H1 (cell line): ENCODE results near the gene NDRG4. TPM values are rescaled to one million over a fixed set of nuclear protein-coding genes. Genes with fewer than 3 reads are reported as not detected.

Source experiments
- CTCF ChIA-PET: fragments of 300-600 bp; sonication (Branson Sonifier 250); formaldehyde crosslinking; loops from one replicate; lab custom pipeline; 2021; ENCODE audit not compliant: partially characterized antibody; lab: Charles Lee
- POLR2A ChIA-PET: fragments of 300-600 bp; sonication (Branson Sonifier 250); formaldehyde crosslinking; loops from one replicate; lab custom pipeline; 2021; ENCODE audit warnings: inconsistent platforms; ENCODE audit not compliant: partially characterized antibody; lab: Charles Lee
- DNase-seq, 2 experiments: peaks; one replicate each; pipeline versions ENCODE4 v3.0.0 to v3.0.0-alpha.2; 2010 to 2022; ENCODE audit warnings: low spot score in 2 of 2, low read depth in 1 of 2, mixed read lengths in 1 of 2
- FAIRE-seq: peaks from 2 replicates; lab custom pipeline; 2011; peaks lifted over from hg19 to GRCh38; lab: Jason Lieb, UNC
- H2AFZ ChIP-seq: 2 replicates; pipeline ENCODE4 v1.8.1; 2012; ENCODE audit warnings: low read length, inconsistent platforms
- H2AK5ac ChIP-seq: 2 replicates; pipeline ENCODE4 v1.6.1; 2013; ENCODE audit warnings: low read depth, low read length
- H2BK120ac ChIP-seq: replicated peaks from 2 replicates; pipeline ENCODE3; 2013; ENCODE audit warnings: low read depth, low read length, inconsistent platforms
- H2BK12ac ChIP-seq: 2 replicates; pipeline ENCODE4 v1.6.1; 2013; ENCODE audit warnings: low read depth, low read length
- H2BK15ac ChIP-seq: 2 replicates; pipeline ENCODE4 v1.6.1; 2013; ENCODE audit warnings: low read length
- H2BK20ac ChIP-seq: 2 replicates; pipeline ENCODE4 v1.6.1; 2013; ENCODE audit warnings: low read length
- H2BK5ac ChIP-seq: 2 replicates; pipeline ENCODE4 v1.6.1; 2013; ENCODE audit warnings: low read depth, low read length
- H3K14ac ChIP-seq: 2 replicates; pipeline ENCODE4 v1.6.1; 2013; ENCODE audit warnings: inconsistent platforms; ENCODE audit not compliant: insufficient read length
- H3K18ac ChIP-seq: 2 replicates; pipeline ENCODE4 v1.6.1; 2013; ENCODE audit warnings: low read length; ENCODE audit errors: extremely low read depth
- H3K23ac ChIP-seq: 2 replicates; pipeline ENCODE4 v1.6.1; 2013; ENCODE audit warnings: inconsistent platforms; ENCODE audit not compliant: insufficient read length
- H3K23me2 ChIP-seq: 2 replicates; pipeline ENCODE4 v1.6.1; 2013; ENCODE audit warnings: low read depth, low read length
- H3K27ac ChIP-seq: 2 replicates; pipeline ENCODE4 v1.6.1; 2011; ENCODE audit warnings: low read depth, low read length, inconsistent platforms
- H3K27me3 ChIP-seq, 4 experiments: replicated peaks in 1 of 4; 1 replicate in 1 of 4; 2 replicates in 3 of 4; pipeline versions ENCODE4 v1.6.1 to v1.8.1; 2011 to 2013; ENCODE audit warnings: low read length in 3 of 4, mild to moderate bottlenecking in 3 of 4, inconsistent platforms in 2 of 4, mixed read lengths in 2 of 4, moderate library complexity in 1 of 4; ENCODE audit not compliant: control insufficient read depth in 3 of 4, insufficient read depth in 3 of 4; ENCODE audit errors: extremely low read depth in 1 of 4
- H3K36me3 ChIP-seq, 4 experiments: 2 replicates each; pipeline versions ENCODE4 v1.6.1 to v1.8.1; 2011 to 2013; ENCODE audit warnings: mild to moderate bottlenecking in 4 of 4, low read length in 3 of 4, moderate library complexity in 2 of 4, control low read depth in 1 of 4, inconsistent platforms in 1 of 4; ENCODE audit not compliant: insufficient read depth in 4 of 4, control insufficient read depth in 2 of 4
- H3K4ac ChIP-seq: replicated peaks from 2 replicates; pipeline ENCODE3; 2013; ENCODE audit warnings: low read length, low read depth, mixed read lengths, inconsistent platforms; ENCODE audit not compliant: insufficient read length
- H3K4me1 ChIP-seq, 4 experiments: replicated peaks in 1 of 4; 1 replicate in 1 of 4; 2 replicates in 3 of 4; pipeline versions ENCODE4 v1.6.1 to v1.8.1; 2011 to 2013; ENCODE audit warnings: low read length in 3 of 4, inconsistent platforms in 2 of 4, mixed read lengths in 1 of 4; ENCODE audit not compliant: insufficient read depth in 4 of 4, control insufficient read depth in 3 of 4
- H3K4me2 ChIP-seq, 2 experiments: 2 replicates each; pipeline versions ENCODE4 v1.6.1 to v1.8.1; 2011 to 2013; ENCODE audit warnings: low read depth in 2 of 2, low read length in 2 of 2, control low read depth in 1 of 2, inconsistent platforms in 1 of 2, mild to moderate bottlenecking in 1 of 2; ENCODE audit not compliant: insufficient read depth in 1 of 2
- H3K4me3 ChIP-seq, 4 experiments: fragments of 200-600, 300-600 bp in 1 of 4; sonication (generic), shearing (Covaris generic), sonication (Bioruptor Twin) in 1 of 4; 2 replicates each; pipeline versions ENCODE4 v1.5.1 to v1.8.1; 2011 to 2016; ENCODE audit warnings: low read length in 4 of 4, low read depth in 3 of 4, control low read depth in 2 of 4, inconsistent platforms in 2 of 4, mild to moderate bottlenecking in 2 of 4, mixed read lengths in 1 of 4, moderate library complexity in 1 of 4; ENCODE audit not compliant: insufficient read depth in 2 of 4; ENCODE audit errors: extremely low read depth in 1 of 4
- H3K56ac ChIP-seq: replicated peaks from 2 replicates; pipeline ENCODE3; 2013; ENCODE audit warnings: low read depth, mild to moderate bottlenecking, mixed read lengths, low read length, inconsistent platforms; ENCODE audit not compliant: insufficient read length
- H3K79me1 ChIP-seq: 2 replicates; pipeline ENCODE4 v1.6.1; 2013; ENCODE audit warnings: low read depth, low read length, control low read depth
- H3K79me2 ChIP-seq, 2 experiments: 2 replicates each; pipeline versions ENCODE4 v1.6.1 to v1.8.1; 2012 to 2013; ENCODE audit warnings: low read length in 2 of 2, mild to moderate bottlenecking in 2 of 2, inconsistent platforms in 1 of 2; ENCODE audit not compliant: insufficient read depth in 2 of 2, control insufficient read depth in 1 of 2
- H3K9ac ChIP-seq, 4 experiments: replicated peaks in 1 of 4; 1 replicate in 1 of 4; 2 replicates in 3 of 4; pipeline versions ENCODE4 v1.6.1 to v1.8.1; 2011 to 2013; ENCODE audit warnings: low read depth in 3 of 4, low read length in 3 of 4, control low read depth in 2 of 4, mild to moderate bottlenecking in 2 of 4, moderate library complexity in 2 of 4, inconsistent platforms in 1 of 4; ENCODE audit errors: extremely low read depth in 1 of 4
- H3K9me3 ChIP-seq, 2 experiments: 2 replicates each; pipeline versions ENCODE4 v1.6.1 to v1.8.1; 2012 to 2013; ENCODE audit warnings: mild to moderate bottlenecking in 2 of 2, moderate library complexity in 2 of 2, control low read depth in 1 of 2, inconsistent platforms in 1 of 2, low read depth in 1 of 2, low read length in 1 of 2, mixed read lengths in 1 of 2; ENCODE audit not compliant: insufficient read depth in 2 of 2
- H4K20me1 ChIP-seq, 2 experiments: replicated peaks in 1 of 2; 2 replicates each; pipeline versions ENCODE3 to v1.8.1; 2011 to 2013; ENCODE audit warnings: inconsistent platforms in 2 of 2, low read length in 2 of 2, mild to moderate bottlenecking in 1 of 2; ENCODE audit not compliant: insufficient read depth in 2 of 2, control insufficient read depth in 1 of 2
- H4K5ac ChIP-seq: 2 replicates; pipeline ENCODE4 v1.6.1; 2013; ENCODE audit warnings: low read length, low read depth, mixed read lengths, inconsistent platforms; ENCODE audit not compliant: insufficient read length
- H4K8ac ChIP-seq: 2 replicates; pipeline ENCODE4 v1.8.0; 2013; ENCODE audit warnings: mild to moderate bottlenecking, moderate library complexity, low read length, inconsistent platforms; ENCODE audit not compliant: insufficient read depth; ENCODE audit errors: extremely low read depth
- H4K91ac ChIP-seq: replicated peaks from 2 replicates; pipeline ENCODE3; 2013; ENCODE audit warnings: low read length, mixed read lengths, inconsistent platforms; ENCODE audit not compliant: insufficient read length
- ATF2 ChIP-seq: IDR thresholded peaks from 2 replicates; pipeline ENCODE4 v1.6.1; 2012; ENCODE audit warnings: low read length, inconsistent platforms
- CREB1 ChIP-seq: IDR thresholded peaks from 2 replicates; pipeline ENCODE4 v1.6.1; 2012; ENCODE audit warnings: inconsistent platforms
- RXRA ChIP-seq: IDR thresholded peaks from 2 replicates; pipeline ENCODE4 v1.6.1; 2011; ENCODE audit warnings: low read depth, mild to moderate bottlenecking, low read length, moderate library complexity; ENCODE audit not compliant: insufficient read depth
- SIN3A ChIP-seq, 2 experiments: IDR thresholded peaks in 1 of 2; conservative IDR thresholded peaks in 1 of 2; 2 replicates each; pipeline ENCODE4 v1.6.1; 2011 to 2012; ENCODE audit warnings: low read length in 2 of 2, improper control_type of control experiment in 1 of 2, low read depth in 1 of 2, mild to moderate bottlenecking in 1 of 2
- YY1 ChIP-seq: IDR thresholded peaks from 2 replicates; pipeline ENCODE4 v1.6.1; 2011; ENCODE audit warnings: low read depth, mild to moderate bottlenecking, low read length
- WGBS, 2 experiments: shearing (Covaris generic) in 1 of 2; methylation state at CpG; one replicate each; pipeline versions ENCODE4 v1.1.6 to v1.1.7; 2013 to 2015; ENCODE audit warnings: low lambda C conversion rate in 2 of 2, mixed read lengths in 2 of 2, inconsistent platforms in 1 of 2, low coverage in 1 of 2, missing lambda C conversion rate in 1 of 2; ENCODE audit not compliant: insufficient replicate concordance in 2 of 2, insufficient coverage in 1 of 2, insufficient read length in 1 of 2; ENCODE audit errors: extremely low coverage in 1 of 2, missing lambda C conversion rate in 1 of 2; 5-methylcytosine and 5-hydroxymethylcytosine counted together
- polyA plus RNA-seq, 7 experiments: library from polyadenylated mRNA; depleted of rRNA in 3 of 7; stranded (reverse) in 5 of 7; unstranded in 2 of 7; fragments of >200 nt in 5 of 7; fragments of 200-250 nt in 2 of 7; gene quantifications; 1 replicate in 5 of 7; 2 replicates in 1 of 7; 4 replicates in 1 of 7; pipeline versions ENCODE4 v1.2.1 to v1.2.3, GENCODE V29; 2011 to 2013; ENCODE audit warnings: missing spikeins in 2 of 7, mixed read lengths in 2 of 7
- total RNA-seq: library from RNA; stranded (reverse); fragmentation: NEBNext Ultra II Directional; extraction: Animal tissue kit (Norgen Biotek cat#: 25700); gene quantifications from 2 replicates; pipeline ENCODE4 v1.2.1, GENCODE V29; 2021
- TF ChIP-seq, protein P1 (sequence below), 3 experiments: IDR thresholded peaks; 1 replicate in 2 of 3; 2 replicates in 1 of 3; pipeline versions ENCODE4 v1.5.1 to v1.6.1; 2011; ENCODE audit warnings: low read length in 3 of 3, mild to moderate bottlenecking in 3 of 3, inconsistent platforms in 2 of 3, low read depth in 1 of 3, moderate library complexity in 1 of 3; ENCODE audit not compliant: insufficient read depth in 1 of 3; ENCODE audit errors: control extremely low read depth in 1 of 3

NDRG4 gene
- total and polyA plus RNA-seq, 2 of the 8 experiments (the other 6 are each of a cell fraction or from before 2014, with no cell fraction given): 20.8 to 30.9 TPM

DNA sequence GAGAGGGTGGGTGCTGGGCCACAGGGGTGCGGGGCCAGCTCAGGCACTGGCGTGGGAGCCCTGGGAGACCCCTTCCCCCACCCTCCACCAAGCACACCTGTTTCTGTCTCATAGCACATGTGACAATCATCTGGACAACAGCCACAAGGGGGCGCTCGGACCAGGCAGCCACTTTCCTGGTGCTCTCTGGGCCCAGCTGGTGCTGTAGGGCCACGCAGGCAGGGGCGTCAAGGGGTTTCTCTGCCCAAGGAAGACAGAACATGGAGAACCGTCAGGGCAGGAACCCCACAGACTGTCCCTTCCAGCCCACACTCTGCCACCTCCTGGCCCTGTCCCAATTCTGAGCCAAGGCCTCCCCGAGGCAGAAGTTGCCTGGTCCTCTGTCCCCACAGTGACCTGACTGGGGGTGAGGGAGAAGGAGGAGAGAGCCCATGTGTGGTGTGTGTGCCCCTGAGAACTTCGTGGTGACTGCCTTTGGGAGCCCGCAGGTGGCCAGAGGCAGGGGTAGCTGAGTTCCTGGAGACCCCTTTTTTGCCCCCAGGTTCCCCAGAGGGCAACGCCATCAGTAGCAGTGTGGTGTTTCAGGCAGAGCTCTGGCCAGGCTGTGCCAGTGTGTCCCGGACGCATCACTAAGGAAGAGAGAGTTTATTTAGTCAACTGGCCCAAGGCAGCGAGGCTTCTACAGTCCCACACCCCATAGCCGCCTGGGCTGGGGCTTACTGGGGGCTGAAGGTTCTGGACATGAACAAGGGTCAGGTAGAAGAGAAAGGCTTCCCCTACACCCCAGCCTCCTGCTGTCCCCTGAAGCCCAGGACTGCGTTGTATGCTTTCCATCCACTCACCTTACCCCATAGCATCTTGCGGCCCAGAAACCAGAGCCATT lies 12.2 kb downstream of the NDRG4 start:
- no peak overlapping the region for H4K91ac ChIP-seq
- H3K4me3 ChIP-seq: no peak overlapping the region
- no peak overlapping the region; the same call in 1 of the 2 replicates for H3K27ac ChIP-seq
- no peaks in the 10 kb centered on the region; the same call in 1 of the 2 replicates for H3K23me2 ChIP-seq
- H3K4me2 ChIP-seq: no peak overlapping the region
- 64% methylated on average over 17 of the region's 17 CpGs; no CpG with 5 or more reads in 1 of the 2 experiments for WGBS, 2 experiments
- no peak overlapping the region for H3K14ac ChIP-seq
- no peak overlapping the region for H3K4ac ChIP-seq
- H3K56ac ChIP-seq: no peak overlapping the region
- H3K9me3 ChIP-seq: no peaks in the 10 kb centered on the region
- ChIA-PET CTCF (interaction anchor here (1.0 to 3.1 kb wide), 17 partner anchors 8 to 311 kb away, joined by 3 to 23 read pairs (median 4); partner anchors contain the start of gene NDRG4), POLR2A (interaction anchor here (0.8 to 1.5 kb wide), 4 partner anchors 10 to 172 kb away, joined by 3 to 5 read pairs (median 4); partner anchors contain the start of gene NDRG4)
- no peak overlapping the region for H2BK20ac ChIP-seq
- no peak overlapping the region; the same call in 1 of the 2 replicates for H3K18ac ChIP-seq
- no peak overlapping the region for H2BK5ac ChIP-seq
- H3K9ac ChIP-seq: no peak overlapping the region
- no peak overlapping the region for H2AK5ac ChIP-seq
- no peak overlapping the region for H2BK15ac ChIP-seq
- H3K27me3 ChIP-seq: no peaks in the 10 kb centered on the region
- no peak overlapping the region for H4K8ac ChIP-seq
- no peak overlapping the region for H4K5ac ChIP-seq
- peaks cover 0 to 20% of the 10 kb centered on the region in 2 experiments; a peak in 2 of 4 replicates for H3K79me2 ChIP-seq
- H3K36me3 ChIP-seq: peaks cover 0 to 11% (median 7%) of the 10 kb centered on the region in 4 experiments; a peak in 4 of 8 replicates
- DNase-seq (peak; percentile 62 to 96), FAIRE-seq (no peak)
- no peak overlapping the region for H2BK12ac ChIP-seq
- H2BK120ac ChIP-seq: no peak overlapping the region
- no peak overlapping the region for H3K23ac ChIP-seq
- no peak overlapping the region for H2AFZ ChIP-seq
- H3K79me1 ChIP-seq: no peaks in the 10 kb centered on the region; the same call in 1 of the 2 replicates
- H3K4me1 ChIP-seq: peaks cover 4 to 15% (median 6%) of the 10 kb centered on the region in 4 experiments
- peaks cover 11 to 13% of the 10 kb centered on the region in 2 experiments for H4K20me1 ChIP-seq
- TF ChIP-seq SIN3A (conservative IDR thresholded peaks at IDR 0.05 in 1 of 2, IDR thresholded peaks at IDR 0.05 in 1 of 2; ENCODE audit: low read depth in 1 of 2, low read length in 2 of 2) (peak; percentile 79 to 80; a peak in 1 of 4 replicates), ATF2 (no peak), RXRA (no peak), YY1 (0 out of 2 replicates have a peak, but pooled peaks have one; percentile 38), CREB1 (peak; percentile 54; the same call in 1 of the 2 replicates)
- TF ChIP-seq, protein P1, sequence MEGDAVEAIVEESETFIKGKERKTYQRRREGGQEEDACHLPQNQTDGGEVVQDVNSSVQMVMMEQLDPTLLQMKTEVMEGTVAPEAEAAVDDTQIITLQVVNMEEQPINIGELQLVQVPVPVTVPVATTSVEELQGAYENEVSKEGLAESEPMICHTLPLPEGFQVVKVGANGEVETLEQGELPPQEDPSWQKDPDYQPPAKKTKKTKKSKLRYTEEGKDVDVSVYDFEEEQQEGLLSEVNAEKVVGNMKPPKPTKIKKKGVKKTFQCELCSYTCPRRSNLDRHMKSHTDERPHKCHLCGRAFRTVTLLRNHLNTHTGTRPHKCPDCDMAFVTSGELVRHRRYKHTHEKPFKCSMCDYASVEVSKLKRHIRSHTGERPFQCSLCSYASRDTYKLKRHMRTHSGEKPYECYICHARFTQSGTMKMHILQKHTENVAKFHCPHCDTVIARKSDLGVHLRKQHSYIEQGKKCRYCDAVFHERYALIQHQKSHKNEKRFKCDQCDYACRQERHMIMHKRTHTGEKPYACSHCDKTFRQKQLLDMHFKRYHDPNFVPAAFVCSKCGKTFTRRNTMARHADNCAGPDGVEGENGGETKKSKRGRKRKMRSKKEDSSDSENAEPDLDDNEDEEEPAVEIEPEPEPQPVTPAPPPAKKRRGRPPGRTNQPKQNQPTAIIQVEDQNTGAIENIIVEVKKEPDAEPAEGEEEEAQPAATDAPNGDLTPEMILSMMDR (IDR thresholded peaks at IDR 0.05; ENCODE audit: control extremely low read depth in 1 of 3, insufficient read depth in 1 of 3, low read depth in 1 of 3, low read length in 3 of 3): peak; percentile 89 to 95 (median 91)
